ENCODE measurements around the gene ASCL2. TPM values are rescaled to one million over a fixed set of nuclear protein-coding genes. Genes with fewer than 3 reads are reported as not detected.

ASCL2 gene
- total and polyA plus RNA-seq, 2 donors from 2014 or later = 1.2 to 5.0 TPM

DNA sequence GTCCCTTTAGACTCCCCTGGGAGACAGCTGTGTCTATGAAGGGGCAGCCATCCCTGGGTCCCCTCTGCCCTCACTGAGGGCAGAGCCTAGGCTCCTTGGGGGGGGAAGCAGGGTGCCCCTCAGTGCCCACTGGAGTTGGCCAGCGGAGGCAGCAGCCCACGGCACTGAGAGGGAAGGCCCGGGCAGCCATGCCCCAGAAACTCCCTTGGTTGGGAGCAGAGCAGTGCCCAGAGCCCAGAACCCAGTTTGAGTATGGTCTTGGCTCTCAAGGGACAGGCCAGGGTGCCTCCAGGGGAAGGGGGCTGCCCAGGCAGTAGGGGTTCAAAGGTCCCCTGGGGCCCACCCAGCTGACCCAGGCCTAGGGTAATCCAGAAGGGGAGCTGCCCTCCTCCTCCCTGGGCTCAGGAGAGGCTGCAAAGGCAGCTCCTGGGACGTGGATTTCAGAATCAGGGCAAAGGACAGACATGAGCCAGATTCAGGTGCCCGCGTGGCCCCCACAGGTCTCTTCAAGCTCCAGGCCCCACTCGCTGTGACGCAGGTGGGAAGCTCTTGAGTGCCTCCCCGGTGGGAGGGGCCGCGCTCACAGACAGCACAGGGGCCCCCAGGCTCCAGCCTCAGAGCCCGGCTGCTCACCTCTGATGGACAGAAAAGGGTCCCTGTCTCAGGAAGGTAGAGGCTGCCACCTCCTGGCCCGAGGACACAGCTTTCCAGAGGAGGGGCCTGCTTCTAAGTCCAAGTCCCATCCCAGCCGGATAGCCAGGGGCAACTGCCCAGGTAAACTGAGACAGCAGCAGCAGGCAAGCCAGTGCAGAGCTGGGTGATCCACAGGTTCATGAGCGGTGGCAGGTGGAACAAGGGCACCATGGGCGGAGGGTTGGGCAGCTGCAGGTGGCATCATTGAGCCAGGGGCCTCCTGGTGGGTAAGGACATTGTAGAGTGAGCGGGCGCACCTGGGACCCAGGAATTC lies 28.7 kb upstream of the ASCL2 start:
- Histone ChIP-seq H3K4me1 (ENCODE audit: control insufficient read depth in 2 of 3, insufficient read depth in 2 of 3, low read depth in 1 of 3, low read length in 3 of 3) (no peaks in the 10 kb centered on the region), H3K27me3 (ENCODE audit: control insufficient read depth, insufficient read depth, low read length) (no peaks in the 10 kb centered on the region), H3K27ac (ENCODE audit: low read depth in 2 of 2, low read length in 2 of 2) (no peak overlapping the region), H3K9ac (ENCODE audit: low read length in 3 of 3) (no peak overlapping the region), H3K4me3 (ENCODE audit: low read length in 3 of 3) (no peak overlapping the region), H3K36me3 (ENCODE audit: control insufficient read depth in 2 of 3, insufficient read depth in 3 of 3, low read length in 3 of 3) (no peaks in the 10 kb centered on the region), H3K9me3 (ENCODE audit: control insufficient read depth in 2 of 3, insufficient read depth in 1 of 3, low read length in 3 of 3) (no peaks in the 10 kb centered on the region)
- TF ChIP-seq CTCF (IDR thresholded peaks at IDR 0.05; ENCODE audit: borderline replicate concordance, extremely low read depth, insufficient read depth) = peak; percentile 37
- peak in 4 of 5 donors; percentile 61 to 77 (median 65) for DNase-seq
- intact Hi-C loops (cut with DNase I) = no loop called here
- no peak for FAIRE-seq

- no peak for TF ChIP-seq CTCF (IDR thresholded peaks at IDR 0.05; ENCODE audit: borderline replicate concordance, extremely low read depth, insufficient read depth)
- FAIRE-seq (no peak), DNase-seq (peak in 1 of 5 donors; percentile 48)
- Histone ChIP-seq H3K9ac (ENCODE audit: low read length in 3 of 3) (no peak overlapping the region), H3K4me3 (ENCODE audit: low read length in 3 of 3) (no peak overlapping the region), H3K4me1 (ENCODE audit: control insufficient read depth in 2 of 3, insufficient read depth in 2 of 3, low read depth in 1 of 3, low read length in 3 of 3) (no peaks in the 10 kb centered on the region), H3K9me3 (ENCODE audit: control insufficient read depth in 2 of 3, insufficient read depth in 1 of 3, low read length in 3 of 3) (no peaks in the 10 kb centered on the region), H3K27me3 (ENCODE audit: control insufficient read depth, insufficient read depth, low read length) (no peaks in the 10 kb centered on the region), H3K27ac (ENCODE audit: low read depth in 2 of 2, low read length in 2 of 2) (no peak overlapping the region), H3K36me3 (ENCODE audit: control insufficient read depth in 2 of 3, insufficient read depth in 3 of 3, low read length in 3 of 3) (no peaks in the 10 kb centered on the region)
- intact Hi-C loops (cut with DNase I) = no loop called here
Measured at GRCh38 chr11:2298131-2298794, 27.9 kb upstream of the ASCL2 start.

GRCh38 chr11:2297623-2298030 lies 27.2 kb upstream of the ASCL2 start:
- intact Hi-C loops (cut with DNase I) = no loop called here
- Histone ChIP-seq H3K27ac (ENCODE audit: low read depth in 2 of 2, low read length in 2 of 2) (no peak overlapping the region), H3K9me3 (ENCODE audit: control insufficient read depth in 2 of 3, insufficient read depth in 1 of 3, low read length in 3 of 3) (no peaks in the 10 kb centered on the region), H3K9ac (ENCODE audit: low read length in 3 of 3) (no peak overlapping the region), H3K27me3 (ENCODE audit: control insufficient read depth, insufficient read depth, low read length) (no peaks in the 10 kb centered on the region), H3K4me1 (ENCODE audit: control insufficient read depth in 2 of 3, insufficient read depth in 2 of 3, low read depth in 1 of 3, low read length in 3 of 3) (no peaks in the 10 kb centered on the region), H3K36me3 (ENCODE audit: control insufficient read depth in 2 of 3, insufficient read depth in 3 of 3, low read length in 3 of 3) (no peaks in the 10 kb centered on the region), H3K4me3 (ENCODE audit: low read length in 3 of 3) (no peak overlapping the region)
- no peak for DNase-seq
- no peak for TF ChIP-seq CTCF (IDR thresholded peaks at IDR 0.05; ENCODE audit: borderline replicate concordance, extremely low read depth, insufficient read depth)
- no peak for FAIRE-seq
